OCI-LY3 (cell line): ENCODE results near the gene ANKS6.

Experiments
- H2AFZ ChIP-seq: fragments of 200-600, 300-600 bp; shearing (Covaris generic); 2 replicates; pipeline ENCODE4 v1.6.0; 2014; ENCODE audit warnings: antibody characterized with exemption, low read depth, low read length
- H3K27ac ChIP-seq: fragments of 200-600, 300-600 bp; sonication (generic); 2 replicates; pipeline ENCODE4 v1.5.1; 2014; ENCODE audit warnings: mild to moderate bottlenecking, low read length, moderate library complexity, mixed read lengths
- H3K27me3 ChIP-seq: fragments of 200-600, 300-600 bp; sonication (generic); 2 replicates; pipeline ENCODE4 v1.6.1; 2014; ENCODE audit warnings: low read depth, low read length, mixed read lengths
- H3K36me3 ChIP-seq: fragments of 200-600, 300-600 bp; sonication (generic); replicated peaks from 2 replicates; pipeline ENCODE3; 2014; ENCODE audit warnings: low read depth, low read length, mixed read lengths
- H3K4me1 ChIP-seq: fragments of 300-600, 200-600 bp; sonication (generic); 2 replicates; pipeline ENCODE4 v1.6.1; 2014; ENCODE audit warnings: low read length, mixed read lengths
- H3K4me2 ChIP-seq: fragments of 200-600, 300-600 bp; sonication (generic); 2 replicates; pipeline ENCODE4 v1.6.1; 2014; ENCODE audit warnings: low read length, mixed read lengths
- H3K4me3 ChIP-seq: fragments of 300-600, 200-600 bp; sonication (generic); 2 replicates; pipeline ENCODE4 v1.5.1; 2014; ENCODE audit warnings: antibody characterized with exemption, mild to moderate bottlenecking, low read length, moderate library complexity
- H3K79me2 ChIP-seq: fragments of 300-600, 200-600 bp; shearing (Covaris generic); 2 replicates; pipeline ENCODE4 v1.6.1; 2014; ENCODE audit warnings: mild to moderate bottlenecking, low read length, mixed read lengths
- H3K9ac ChIP-seq: fragments of 300-600, 200-600 bp; shearing (Covaris generic); 2 replicates; pipeline ENCODE4 v1.6.0; 2014; ENCODE audit warnings: mild to moderate bottlenecking, low read length, moderate library complexity
- H3K9me3 ChIP-seq: fragments of 200-600, 300-600 bp; shearing (Covaris generic); 2 replicates; pipeline ENCODE4 v1.6.1; 2014; ENCODE audit warnings: low read length, mixed read lengths; ENCODE audit not compliant: insufficient read depth
- H4K20me1 ChIP-seq: fragments of 200-600, 300-600 bp; sonication (generic); 2 replicates; pipeline ENCODE4 v1.6.1; 2016; ENCODE audit warnings: low read length, mixed read lengths; ENCODE audit not compliant: insufficient read depth
- EZH2phosphoT487 ChIP-seq: fragments of 200-600 bp; shearing (Covaris generic); IDR thresholded peaks from 2 replicates; pipeline ENCODE4 v1.6.1; 2018; ENCODE audit warnings: antibody characterized with exemption, mixed run types, low read depth
- TF ChIP-seq, protein P1 (sequence below): fragments of 200-600, 300-600 bp; sonication (generic); IDR thresholded peaks from 2 replicates; pipeline ENCODE4 v1.5.1; 2014; ENCODE audit warnings: antibody characterized with exemption, low read length, low read depth

ANKS6 gene

DNA sequence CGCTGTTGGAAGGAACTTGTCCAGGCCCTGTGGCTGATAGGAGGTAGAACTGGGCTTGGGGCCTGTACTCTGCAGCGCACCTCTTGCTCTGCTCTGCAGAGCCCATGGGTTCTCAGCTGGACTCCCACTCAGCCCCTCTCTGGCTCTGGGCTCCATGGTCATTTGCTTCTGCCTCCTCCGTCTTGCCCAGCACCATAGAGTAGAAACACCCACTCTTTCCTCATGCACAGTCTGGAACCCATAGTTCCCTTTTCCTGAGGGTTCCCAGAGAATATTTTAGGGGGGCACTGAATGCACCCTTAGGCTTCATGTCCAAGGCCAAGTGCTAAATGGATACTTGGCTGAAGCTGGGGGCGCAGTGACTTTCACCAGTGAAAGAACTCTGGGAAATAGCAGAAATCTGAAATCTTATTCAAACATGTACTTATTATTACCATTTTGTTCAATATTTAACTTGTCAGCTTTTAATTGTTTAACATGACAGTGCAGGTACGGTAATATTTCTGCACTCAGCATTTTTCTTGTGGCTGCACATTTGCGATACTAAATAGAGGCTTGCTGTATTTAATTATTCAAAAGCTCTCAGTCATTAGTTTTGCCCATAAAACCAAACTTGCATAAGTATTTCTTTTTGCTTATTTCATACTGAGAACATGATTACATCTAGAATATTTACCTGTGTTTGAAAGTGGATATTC lies 42.7 kb upstream of the ANKS6 start:
- no peaks in the 10 kb centered on the region for H3K36me3 ChIP-seq
- no peaks in the 10 kb centered on the region for H3K79me2 ChIP-seq
- no peaks in the 10 kb centered on the region for H4K20me1 ChIP-seq
- H3K4me1 ChIP-seq = peaks cover 13% of the 10 kb centered on the region
- H3K4me2 ChIP-seq = no peak overlapping the region
- no peaks in the 10 kb centered on the region for H3K27me3 ChIP-seq
- no peak overlapping the region for H3K4me3 ChIP-seq
- no peak overlapping the region for H2AFZ ChIP-seq
- no peaks in the 10 kb centered on the region for H3K9me3 ChIP-seq
- no peak overlapping the region for H3K27ac ChIP-seq
- TF ChIP-seq EZH2phosphoT487 = no peak
- TF ChIP-seq, protein P1, sequence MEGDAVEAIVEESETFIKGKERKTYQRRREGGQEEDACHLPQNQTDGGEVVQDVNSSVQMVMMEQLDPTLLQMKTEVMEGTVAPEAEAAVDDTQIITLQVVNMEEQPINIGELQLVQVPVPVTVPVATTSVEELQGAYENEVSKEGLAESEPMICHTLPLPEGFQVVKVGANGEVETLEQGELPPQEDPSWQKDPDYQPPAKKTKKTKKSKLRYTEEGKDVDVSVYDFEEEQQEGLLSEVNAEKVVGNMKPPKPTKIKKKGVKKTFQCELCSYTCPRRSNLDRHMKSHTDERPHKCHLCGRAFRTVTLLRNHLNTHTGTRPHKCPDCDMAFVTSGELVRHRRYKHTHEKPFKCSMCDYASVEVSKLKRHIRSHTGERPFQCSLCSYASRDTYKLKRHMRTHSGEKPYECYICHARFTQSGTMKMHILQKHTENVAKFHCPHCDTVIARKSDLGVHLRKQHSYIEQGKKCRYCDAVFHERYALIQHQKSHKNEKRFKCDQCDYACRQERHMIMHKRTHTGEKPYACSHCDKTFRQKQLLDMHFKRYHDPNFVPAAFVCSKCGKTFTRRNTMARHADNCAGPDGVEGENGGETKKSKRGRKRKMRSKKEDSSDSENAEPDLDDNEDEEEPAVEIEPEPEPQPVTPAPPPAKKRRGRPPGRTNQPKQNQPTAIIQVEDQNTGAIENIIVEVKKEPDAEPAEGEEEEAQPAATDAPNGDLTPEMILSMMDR = no peak
- no peak overlapping the region for H3K9ac ChIP-seq

DNA sequence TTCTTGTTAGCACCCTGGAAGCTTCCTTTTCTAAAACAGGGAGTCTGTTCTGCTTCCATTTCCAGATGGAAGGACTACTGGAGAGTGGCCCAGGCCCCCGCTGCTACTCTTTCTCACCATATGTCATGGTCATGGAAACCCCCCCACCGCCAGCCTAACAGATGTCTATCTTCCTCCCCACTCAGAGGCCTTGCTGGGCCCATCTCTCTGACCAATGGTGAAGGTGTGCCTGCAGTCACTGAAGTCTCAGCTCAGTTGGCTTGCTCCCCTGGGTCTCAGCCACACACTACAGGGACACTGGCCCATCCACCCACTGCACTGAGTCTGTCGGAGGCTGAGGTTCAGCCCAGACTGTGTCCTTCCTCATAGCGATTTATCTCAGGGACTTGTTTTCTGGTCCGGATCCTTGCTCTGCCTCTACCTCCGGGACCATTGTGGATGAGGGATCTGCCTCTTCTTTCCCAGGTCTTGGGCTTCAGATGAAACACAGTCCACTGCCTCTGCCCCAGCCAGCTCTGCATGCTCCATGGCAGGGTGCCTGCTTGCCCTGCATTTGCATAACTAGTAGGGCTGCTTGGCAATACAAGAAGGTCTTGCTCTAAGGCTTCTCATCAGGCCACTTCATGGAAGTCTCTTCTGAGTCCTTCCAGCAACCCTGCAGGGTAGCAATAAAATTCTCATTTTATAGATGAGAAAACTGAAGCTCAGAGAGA lies 42.0 kb upstream of the ANKS6 start:
- H3K9me3 ChIP-seq = no peaks in the 10 kb centered on the region
- H3K4me1 ChIP-seq = peaks cover 13% of the 10 kb centered on the region
- no peak overlapping the region for H3K4me3 ChIP-seq
- H3K79me2 ChIP-seq = no peaks in the 10 kb centered on the region
- no peaks in the 10 kb centered on the region for H4K20me1 ChIP-seq
- H3K4me2 ChIP-seq = no peak overlapping the region
- no peak overlapping the region for H3K27ac ChIP-seq
- no peak for TF ChIP-seq EZH2phosphoT487
- TF ChIP-seq, protein P1 = no peak
- no peak overlapping the region for H3K9ac ChIP-seq
- no peaks in the 10 kb centered on the region for H3K27me3 ChIP-seq
- no peaks in the 10 kb centered on the region for H3K36me3 ChIP-seq
- H2AFZ ChIP-seq = no peak overlapping the region

DNA sequence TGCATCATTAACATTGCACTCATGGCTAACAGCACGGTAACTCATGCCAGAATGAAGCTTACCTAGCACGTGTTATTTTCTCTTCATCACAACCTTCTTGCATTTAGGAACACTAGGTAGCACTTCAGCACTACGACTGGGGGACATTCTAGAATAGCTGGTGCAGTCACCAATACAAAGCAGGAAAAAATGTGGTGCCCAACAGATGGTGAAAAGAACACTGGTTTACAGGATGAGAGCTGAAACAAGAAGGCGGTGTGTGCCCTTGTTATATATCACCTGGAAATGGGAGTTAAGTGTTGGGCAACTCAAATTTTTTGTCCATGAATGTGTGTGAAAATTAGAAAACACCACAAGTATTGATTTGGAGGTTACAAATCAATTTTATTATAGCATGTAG lies 41.2 kb upstream of the ANKS6 start:
- TF ChIP-seq EZH2phosphoT487 = no peak
- TF ChIP-seq, protein P1 = no peak
- no peaks in the 10 kb centered on the region for H3K27me3 ChIP-seq
- H3K9me3 ChIP-seq = no peaks in the 10 kb centered on the region
- peaks cover 13% of the 10 kb centered on the region for H3K4me1 ChIP-seq
- no peaks in the 10 kb centered on the region for H4K20me1 ChIP-seq
- H3K27ac ChIP-seq = no peak overlapping the region
- H3K9ac ChIP-seq = no peak overlapping the region
- H3K36me3 ChIP-seq = no peaks in the 10 kb centered on the region
- no peaks in the 10 kb centered on the region for H3K79me2 ChIP-seq
- no peak overlapping the region for H3K4me2 ChIP-seq
- no peak overlapping the region for H3K4me3 ChIP-seq
- H2AFZ ChIP-seq = no peak overlapping the region

DNA sequence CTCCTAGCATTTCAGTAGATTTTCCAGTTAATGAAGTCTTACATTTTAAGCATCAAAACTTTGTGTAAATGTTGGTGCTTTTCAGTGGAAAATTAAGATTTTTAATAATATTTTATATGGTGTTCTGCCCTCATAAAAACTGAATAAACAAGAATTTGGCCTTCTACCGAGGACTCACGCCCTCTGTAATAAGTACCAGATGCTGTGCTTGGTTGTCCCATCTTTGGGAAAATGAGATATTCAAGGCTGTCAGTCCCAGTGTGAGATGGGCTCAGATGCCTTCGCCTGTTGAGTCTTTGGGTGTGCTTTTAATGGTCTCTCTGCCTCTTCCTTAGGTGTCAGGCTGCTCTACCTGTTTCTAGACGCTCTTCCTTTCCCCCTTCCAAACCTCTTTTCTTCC lies 39.9 kb upstream of the ANKS6 start:
- Histone ChIP-seq H3K79me2 (no peaks in the 10 kb centered on the region), H3K4me2 (no peak overlapping the region), H3K9me3 (no peaks in the 10 kb centered on the region), H2AFZ (no peak overlapping the region), H3K9ac (no peak overlapping the region), H3K27ac (no peak overlapping the region), H3K4me3 (no peak overlapping the region), H3K4me1 (peaks cover 13% of the 10 kb centered on the region), H4K20me1 (no peaks in the 10 kb centered on the region), H3K36me3 (no peaks in the 10 kb centered on the region), H3K27me3 (no peaks in the 10 kb centered on the region)
- TF ChIP-seq, protein P1 = no peak
- no peak for TF ChIP-seq EZH2phosphoT487
